HG02610 (cell line): Measurements from ENCODE around the gene GLYAT.
"Not testable (repeated sequence)": the region's sequence is repeated elsewhere in the genome, so short reads cannot be mapped to it uniquely, and the experiment has no call there.

ENCODE experiments used
- ATAC-seq: cut with Tn5 transposase; IDR thresholded peaks from one replicate; pipeline ENCODE4 v1.9.1; 2021; ENCODE audit warnings: mild to moderate bottlenecking, moderate library complexity; ENCODE audit not compliant: unreplicated experiment

The GLYAT gene

DNA sequence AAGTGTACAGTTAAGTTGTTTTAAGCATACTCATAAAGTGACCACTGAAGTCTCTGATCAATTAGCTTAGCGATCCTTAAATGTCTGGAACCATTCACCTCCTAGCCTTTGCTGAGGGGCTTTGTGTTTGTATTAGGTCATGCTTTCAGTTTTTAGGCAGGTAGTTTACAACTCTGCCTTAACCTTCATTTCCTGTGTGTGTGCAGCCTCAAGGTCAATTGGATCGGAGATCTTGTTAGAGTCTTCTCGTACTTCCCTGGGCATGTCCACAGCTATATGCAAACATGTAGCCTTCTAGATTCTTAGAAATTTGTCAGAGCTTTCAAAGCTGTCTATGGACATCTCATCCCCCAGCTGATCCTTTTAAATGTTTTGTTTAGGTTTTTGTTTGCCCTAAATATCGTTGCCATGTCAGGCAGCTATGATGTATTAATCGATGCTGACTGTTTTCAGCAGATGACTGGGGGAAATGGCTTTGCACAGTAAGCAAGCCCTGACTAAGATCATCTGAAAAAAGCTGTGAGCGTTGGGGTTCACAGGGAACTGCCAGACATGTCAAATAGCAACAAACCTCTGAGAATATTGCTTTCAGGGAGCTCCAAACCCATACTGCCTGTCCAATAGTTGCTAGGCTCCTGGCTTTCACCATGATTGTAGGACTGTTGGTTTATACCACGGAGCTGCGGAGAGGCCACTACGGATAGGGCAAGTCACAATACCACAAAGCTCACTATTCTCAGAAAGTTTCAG is 45.6 kb downstream of the GLYAT start:
- ATAC-seq = no peak

DNA sequence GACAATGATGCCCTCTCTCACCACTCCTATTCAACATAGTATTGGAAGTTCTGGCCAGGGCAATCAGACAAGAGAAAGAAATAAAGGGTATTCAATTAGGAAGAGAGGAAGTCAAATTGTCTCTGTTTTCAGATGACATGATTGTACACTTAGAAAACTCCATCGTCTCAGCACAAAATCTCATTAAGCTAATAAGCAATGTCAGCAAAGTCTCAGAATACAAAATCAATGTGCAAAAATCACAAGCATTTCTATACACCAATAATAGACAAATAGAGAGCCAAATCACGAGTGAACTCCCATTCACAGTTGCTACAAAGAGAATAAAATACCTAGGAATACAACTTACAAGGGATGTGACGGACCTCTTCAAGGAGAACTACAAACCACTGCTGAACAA is 49.1 kb downstream of the GLYAT start:
- not testable (repeated sequence) for ATAC-seq

DNA sequence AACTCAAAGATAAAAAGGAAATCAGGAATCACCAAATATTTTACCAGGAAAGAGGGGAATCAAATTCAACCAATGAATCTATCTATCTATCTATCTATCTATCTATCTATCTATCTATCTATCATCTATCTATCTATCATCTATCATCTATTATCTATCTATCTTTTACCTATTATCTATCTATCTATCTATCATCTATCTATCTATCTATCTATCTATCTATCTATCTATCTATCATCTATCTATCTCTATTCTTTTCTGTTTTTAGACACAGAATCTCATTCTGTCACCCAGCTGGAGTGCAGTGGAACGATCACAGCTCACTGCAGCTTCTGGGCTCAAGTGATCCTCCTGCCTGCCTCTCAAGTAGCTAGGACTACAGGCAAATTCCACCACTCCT is 54.2 kb downstream of the GLYAT start:
- ATAC-seq = not testable (repeated sequence)

DNA sequence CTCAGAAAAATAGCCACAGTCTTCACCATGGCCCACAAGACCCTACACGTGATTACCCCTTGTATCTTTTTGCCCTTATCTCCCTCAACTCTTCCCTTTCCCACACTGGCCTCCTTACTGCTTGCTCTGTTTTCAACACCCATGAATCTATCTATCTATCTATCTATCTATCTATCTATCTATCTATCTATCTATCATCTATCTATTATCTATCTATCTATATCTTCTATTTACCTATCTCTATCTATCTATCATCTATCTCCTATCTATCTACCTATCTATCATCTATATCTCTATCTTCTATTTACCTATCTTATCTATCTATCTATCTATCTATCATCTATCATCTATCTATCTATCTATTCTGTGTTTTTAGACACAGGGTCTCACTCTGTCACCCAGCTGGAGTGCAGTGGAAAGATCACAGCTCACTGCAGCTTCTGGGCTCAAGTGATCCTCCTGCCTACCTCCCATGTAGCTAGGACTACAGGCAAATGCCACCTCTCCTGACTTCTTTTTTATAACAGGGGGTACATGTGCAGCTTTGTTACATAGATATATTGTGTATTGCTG is 55.1 kb downstream of the GLYAT start:
- no peak for ATAC-seq

DNA sequence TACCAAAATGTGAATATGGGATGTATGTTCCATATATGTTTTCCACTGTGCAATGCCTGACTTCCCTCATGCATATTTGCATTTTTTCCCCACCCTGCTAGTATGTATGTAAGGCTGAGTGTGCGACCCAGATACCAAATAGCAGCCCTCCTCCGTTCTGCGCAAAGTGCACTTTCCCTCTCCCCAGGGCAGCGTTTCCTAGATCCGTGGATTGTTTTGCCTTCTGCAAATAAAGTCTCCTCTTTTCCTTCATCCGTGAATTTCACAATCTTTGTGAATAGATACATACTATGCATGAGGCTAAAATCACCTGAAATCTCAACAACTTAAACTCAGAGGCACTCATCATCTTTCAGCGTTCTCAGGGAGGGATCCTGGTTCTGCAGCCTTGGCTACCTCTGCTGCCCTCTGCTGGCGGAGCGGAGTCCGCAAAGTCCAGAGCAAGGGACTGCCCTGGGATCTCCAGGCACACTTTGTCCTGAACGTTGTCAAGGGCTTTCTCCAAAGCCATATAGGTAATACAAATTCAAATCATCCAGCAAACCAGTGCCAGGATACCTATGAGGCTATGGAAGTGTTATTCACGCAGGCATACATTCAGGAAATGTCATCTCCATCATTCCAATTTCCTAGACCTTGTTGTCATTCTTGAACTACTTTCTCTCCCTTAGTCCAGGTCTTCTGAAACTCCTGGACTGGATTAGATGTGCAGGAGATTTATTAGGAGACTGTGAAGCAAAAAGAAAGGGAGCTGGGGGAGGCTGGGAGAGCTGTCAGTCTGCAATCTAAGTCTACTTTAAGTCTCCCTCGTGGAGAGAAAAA is 56.2 kb downstream of the GLYAT start:
- peak; percentile 85 for ATAC-seq

DNA sequence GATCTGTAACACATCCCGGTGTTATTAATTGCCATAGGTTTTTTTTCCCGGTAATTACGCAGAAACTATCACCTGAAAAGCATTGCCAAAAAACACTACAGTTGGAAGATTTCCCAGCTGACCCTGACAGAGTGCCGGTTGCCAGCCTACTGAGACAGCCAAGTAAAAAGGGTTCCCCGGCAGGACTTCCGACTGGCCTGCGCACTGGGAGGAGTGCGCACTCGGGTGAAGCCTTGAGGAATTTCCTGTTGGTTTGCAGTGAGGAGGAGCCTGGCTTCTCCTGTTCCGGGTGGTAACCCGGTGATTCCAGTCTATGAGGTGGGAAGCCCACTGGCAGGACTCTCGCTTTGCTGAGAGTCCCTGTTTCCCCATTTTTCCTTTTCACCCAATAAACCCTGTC is 57.1 kb downstream of the GLYAT start:
- ATAC-seq = no peak

DNA sequence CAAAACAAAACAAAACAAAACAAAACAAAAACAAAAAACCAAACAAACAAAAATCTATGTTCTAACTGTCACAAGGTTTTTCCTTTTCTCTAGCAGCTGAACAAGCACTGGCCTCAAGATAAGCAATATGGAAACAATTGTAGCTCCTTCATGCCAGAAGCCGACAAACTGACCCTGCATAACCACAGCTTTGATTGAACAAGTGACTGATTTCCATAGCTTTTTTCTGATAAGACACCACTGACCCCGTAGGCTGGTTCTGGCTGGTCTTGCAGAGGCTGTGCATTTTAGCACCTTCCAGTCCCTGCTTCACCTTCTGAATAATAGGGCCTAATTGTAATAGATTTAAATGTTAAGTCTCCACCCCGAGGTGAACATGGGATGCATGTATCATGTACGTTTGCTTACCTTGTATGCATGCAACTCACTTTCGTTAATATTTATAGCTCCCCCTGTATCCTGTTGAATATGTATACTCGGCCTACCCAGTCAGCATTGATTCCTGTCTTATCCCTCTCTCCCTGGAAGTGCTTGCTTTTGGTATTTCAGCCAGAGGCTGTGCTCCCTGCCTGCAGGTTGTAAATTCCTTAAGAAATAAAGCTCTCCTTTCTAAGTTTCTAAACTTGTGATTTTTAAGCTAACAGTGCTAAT is 59.6 kb downstream of the GLYAT start:
- no peak for ATAC-seq

DNA sequence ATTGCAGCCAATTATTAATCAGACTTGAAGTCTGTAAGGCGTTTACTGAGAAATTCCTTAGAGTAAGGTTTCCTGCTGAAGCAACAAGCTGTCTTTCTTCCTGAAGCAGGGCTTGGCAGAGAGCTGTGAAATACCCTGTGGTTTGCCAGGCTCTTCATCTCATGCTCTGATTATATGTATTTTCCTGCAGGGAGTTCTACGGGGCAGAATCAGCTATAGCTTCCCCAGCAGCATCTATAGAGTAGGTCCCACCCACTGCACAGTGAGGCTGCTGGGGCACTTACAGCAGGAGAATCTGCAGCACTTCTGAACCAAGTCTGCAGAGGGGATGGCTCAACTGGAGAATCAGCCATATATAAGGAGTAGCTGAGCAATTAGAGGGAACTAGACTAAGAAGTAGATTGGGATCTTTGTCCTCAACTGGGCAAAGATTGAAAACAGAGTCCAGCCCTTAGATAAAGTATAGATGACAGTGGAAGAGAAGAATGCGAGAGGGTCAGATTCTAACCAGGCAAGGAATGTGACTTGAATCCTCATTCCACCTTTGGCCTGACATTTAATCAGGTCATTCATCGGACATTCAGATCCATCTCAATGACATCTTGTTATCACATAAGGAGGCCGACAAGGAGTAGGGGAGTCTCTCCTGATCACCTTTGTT is 71.7 kb downstream of the GLYAT start:
- ATAC-seq = no peak

DNA sequence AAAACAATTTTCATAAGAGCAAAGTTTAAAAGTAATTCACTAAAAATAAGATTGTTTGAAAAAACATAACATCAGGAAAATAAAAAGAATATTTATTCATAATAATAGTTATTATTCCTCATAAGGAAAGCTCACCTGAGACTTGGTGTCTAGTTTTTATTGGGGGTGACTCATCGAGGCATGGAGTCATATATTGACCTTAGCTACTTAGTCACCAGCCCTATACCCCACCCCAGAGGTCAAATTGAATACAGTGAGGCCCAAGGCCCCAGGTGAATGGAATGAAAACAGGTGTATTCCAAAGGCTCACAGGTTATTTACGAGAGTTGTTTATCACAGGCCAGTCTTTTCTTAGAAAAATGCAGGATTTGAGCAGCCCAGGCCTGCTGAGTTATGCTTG is 72.3 kb downstream of the GLYAT start:
- ATAC-seq = no peak
